Neural cell (in vitro differentiated cells): ENCODE results near the gene C1R.

Experiments used
- EZH2 ChIP-seq: fragments of 200-600, 300-800 bp; shearing (Covaris generic), sonication (generic); IDR thresholded peaks from 2 replicates; pipeline ENCODE4 v1.6.1; 2014; ENCODE audit warnings: antibody characterized with exemption, low read length, borderline replicate concordance, mild to moderate bottlenecking; ENCODE audit not compliant: insufficient read depth, poor library complexity, severe bottlenecking
- POLR2AphosphoS5 ChIP-seq: IDR thresholded peaks from 2 replicates; pipeline ENCODE4 v1.6.1; 2012
- RAD21 ChIP-seq: fragments of 450-650 bp; conservative IDR thresholded peaks from 2 replicates; pipeline ENCODE4 v1.6.1; 2014; ENCODE audit warnings: antibody characterized with exemption, mild to moderate bottlenecking, moderate library complexity
- TAF1 ChIP-seq: IDR thresholded peaks from 2 replicates; pipeline ENCODE4 v1.6.1; 2012; ENCODE audit warnings: low read depth
- TF ChIP-seq, protein P1 (sequence below): fragments of 450-650 bp; IDR thresholded peaks from 2 replicates; pipeline ENCODE4 v1.5.1; 2014; ENCODE audit warnings: antibody characterized with exemption, mild to moderate bottlenecking, moderate library complexity; ENCODE audit not compliant: poor library complexity, severe bottlenecking

DNA sequence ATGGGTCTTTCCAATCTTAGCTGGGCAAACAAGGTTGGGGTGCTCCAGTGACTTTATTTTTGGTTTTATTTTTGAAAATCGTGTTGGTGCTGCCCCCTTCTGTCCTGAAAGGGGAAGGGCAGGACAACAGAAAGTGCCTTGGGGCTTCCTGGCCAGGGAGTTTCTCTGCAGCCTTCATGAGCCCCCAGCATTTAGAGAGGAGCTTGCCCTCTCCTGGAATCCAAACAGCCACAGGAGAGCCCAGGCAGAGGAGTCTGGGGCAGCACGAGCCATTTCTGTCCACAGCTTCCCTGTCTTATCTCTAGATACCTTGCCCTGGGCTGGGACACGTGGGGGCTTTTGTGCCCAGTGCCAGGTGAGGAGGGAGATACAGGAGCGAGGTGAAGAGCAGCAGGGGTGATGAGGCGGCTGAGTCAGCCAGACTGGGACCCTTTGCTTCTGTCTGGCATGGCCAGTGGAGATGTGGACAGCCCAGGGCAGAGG, 21.2 kb upstream of the C1R start:
- TF ChIP-seq, protein P1, sequence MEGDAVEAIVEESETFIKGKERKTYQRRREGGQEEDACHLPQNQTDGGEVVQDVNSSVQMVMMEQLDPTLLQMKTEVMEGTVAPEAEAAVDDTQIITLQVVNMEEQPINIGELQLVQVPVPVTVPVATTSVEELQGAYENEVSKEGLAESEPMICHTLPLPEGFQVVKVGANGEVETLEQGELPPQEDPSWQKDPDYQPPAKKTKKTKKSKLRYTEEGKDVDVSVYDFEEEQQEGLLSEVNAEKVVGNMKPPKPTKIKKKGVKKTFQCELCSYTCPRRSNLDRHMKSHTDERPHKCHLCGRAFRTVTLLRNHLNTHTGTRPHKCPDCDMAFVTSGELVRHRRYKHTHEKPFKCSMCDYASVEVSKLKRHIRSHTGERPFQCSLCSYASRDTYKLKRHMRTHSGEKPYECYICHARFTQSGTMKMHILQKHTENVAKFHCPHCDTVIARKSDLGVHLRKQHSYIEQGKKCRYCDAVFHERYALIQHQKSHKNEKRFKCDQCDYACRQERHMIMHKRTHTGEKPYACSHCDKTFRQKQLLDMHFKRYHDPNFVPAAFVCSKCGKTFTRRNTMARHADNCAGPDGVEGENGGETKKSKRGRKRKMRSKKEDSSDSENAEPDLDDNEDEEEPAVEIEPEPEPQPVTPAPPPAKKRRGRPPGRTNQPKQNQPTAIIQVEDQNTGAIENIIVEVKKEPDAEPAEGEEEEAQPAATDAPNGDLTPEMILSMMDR = peak; percentile 86
- TF ChIP-seq RAD21 (peak; percentile 77), TAF1 (no peak), EZH2 (no peak), POLR2AphosphoS5 (no peak)
